Lower leg skin (tissue), 3 donors: Measurements from ENCODE around the gene JPT1.

Experiments
- CTCF ChIP-seq, 3 donors: fragments of 450-650 bp; IDR thresholded peaks; one replicate each; pipeline ENCODE4 v1.5.1; 2016; ENCODE audit warnings: antibody characterized with exemption in 3 of 3, mild to moderate bottlenecking in 3 of 3, moderate library complexity in 2 of 3
- POLR2A ChIP-seq, 2 donors: fragments of 450-650 bp; IDR thresholded peaks; one replicate each; pipeline ENCODE4 v1.6.1; 2016 to 2017; ENCODE audit warnings: antibody characterized with exemption in 2 of 2, mild to moderate bottlenecking in 1 of 2, moderate library complexity in 1 of 2

GRCh38 chr17:75116737-75117136 lies 37.6 kb downstream of the JPT1 start:
- TF ChIP-seq POLR2A (IDR thresholded peaks at IDR 0.05) (no peak), CTCF (IDR thresholded peaks at IDR 0.05) (no peak)
